Umbilical cord (tissue), 2 donors: ENCODE measurements around the gene KAT8. TPM values are rescaled to one million over a fixed set of nuclear protein-coding genes. Genes with fewer than 3 reads are reported as not detected.
A peak's percentile ranks its signal among the peaks of the same experiment; 100 is the strongest.
"Not testable (repeated sequence)": the region's sequence is repeated elsewhere in the genome, so short reads cannot be mapped to it uniquely, and the experiment has no call there.

Source experiments
- DNase-seq: peaks from one replicate; pipeline ENCODE4 v3.0.0-alpha.2; 2015; ENCODE audit warnings: low spot score
- total RNA-seq: library from RNA; depleted of rRNA; stranded (reverse); fragments of >200 nt; gene quantifications from one replicate; pipeline ENCODE4 v1.2.3, GENCODE V29; 2014; ENCODE audit warnings: low replicate concordance; ENCODE audit not compliant: insufficient read depth

KAT8 gene
- total RNA-seq, 1 donor from 2014 or later, result 32.5 TPM

DNA sequence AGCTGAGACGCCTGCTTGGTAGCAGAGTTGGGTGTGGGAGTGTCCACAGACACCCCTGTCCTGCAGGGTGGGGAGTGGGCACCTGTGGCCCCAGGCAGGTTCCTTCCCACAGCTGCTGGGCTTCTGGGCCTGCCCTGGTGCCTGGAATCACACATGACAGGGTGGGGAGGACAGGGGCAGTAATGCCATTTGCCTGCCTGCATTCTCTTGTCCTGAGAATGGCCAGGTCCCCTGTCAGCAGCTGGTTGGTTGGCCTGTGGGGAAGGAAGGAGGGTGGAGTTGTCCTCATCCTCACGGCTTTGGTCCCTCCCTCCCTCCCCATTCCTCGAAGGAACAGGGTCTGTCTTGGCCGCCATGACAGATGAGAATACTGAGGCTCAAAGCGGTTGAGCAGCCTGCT lies 33.9 kb upstream of the KAT8 start:
- no peak for DNase-seq

GRCh38 chr16:31083981-31084380 lies 33.5 kb upstream of the KAT8 start:
- no peak for DNase-seq

DNA sequence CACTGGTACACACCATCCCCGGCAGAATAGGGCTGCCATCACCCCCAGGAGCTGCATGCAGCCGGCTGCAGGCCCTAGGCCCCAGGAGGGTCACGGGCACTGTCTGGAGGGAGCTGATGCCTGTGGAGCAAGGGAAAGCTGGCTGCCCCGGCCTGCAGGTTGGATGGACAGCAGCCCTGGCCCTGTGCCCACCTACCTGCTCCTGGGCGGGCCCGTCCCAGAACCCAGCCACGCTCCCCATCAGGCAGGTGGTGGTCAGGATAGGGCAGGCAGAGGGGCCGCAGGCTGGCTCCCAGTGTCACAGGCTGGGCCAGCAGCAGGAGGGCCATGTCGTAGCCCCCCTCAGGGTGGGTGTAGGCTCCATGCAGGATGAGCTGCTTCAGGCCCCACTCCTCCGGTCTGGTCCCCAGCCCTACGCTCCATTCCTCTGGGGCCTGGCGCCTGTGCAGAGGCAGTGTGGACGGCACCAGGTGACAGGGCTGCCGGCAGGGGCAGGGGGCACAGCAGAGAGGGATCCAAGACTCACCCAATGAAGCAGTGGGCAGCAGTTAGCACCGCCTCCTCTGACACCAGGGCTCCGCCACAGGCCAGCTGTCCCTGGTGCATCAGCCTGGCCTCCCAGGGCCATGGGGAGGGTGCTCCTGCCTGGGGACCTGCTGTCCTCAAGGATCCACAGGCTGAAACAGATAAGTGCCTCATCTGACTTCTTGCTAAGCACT lies 32.7 kb upstream of the KAT8 start:
- DNase-seq, result no peak

DNA sequence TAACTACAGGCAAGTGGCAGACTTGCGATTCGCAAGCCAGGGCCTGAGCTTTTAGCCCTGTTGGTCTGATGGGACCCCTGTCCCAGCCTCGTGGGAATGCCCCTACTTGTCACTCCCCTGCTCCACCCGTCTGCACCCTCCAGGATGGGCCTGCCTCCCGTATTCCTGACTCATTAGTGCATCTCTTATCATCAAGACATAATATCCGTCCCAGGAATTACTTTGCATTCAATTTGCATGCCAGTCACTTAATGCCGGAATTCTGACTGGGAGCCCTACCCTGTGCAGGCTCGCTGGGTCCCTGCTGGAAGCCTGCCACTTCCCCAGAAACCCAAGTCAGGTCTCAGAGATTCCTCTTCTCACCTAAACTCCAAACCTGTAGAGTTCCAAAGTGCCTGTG lies 32.1 kb upstream of the KAT8 start:
- no peak for DNase-seq

- no peak for DNase-seq
These were observed 31.4 kb upstream of the KAT8 start for GRCh38 chr16:31085873-31086628.

GRCh38 chr16:31086629-31086906 lies 30.9 kb upstream of the KAT8 start:
- no peak for DNase-seq

DNA sequence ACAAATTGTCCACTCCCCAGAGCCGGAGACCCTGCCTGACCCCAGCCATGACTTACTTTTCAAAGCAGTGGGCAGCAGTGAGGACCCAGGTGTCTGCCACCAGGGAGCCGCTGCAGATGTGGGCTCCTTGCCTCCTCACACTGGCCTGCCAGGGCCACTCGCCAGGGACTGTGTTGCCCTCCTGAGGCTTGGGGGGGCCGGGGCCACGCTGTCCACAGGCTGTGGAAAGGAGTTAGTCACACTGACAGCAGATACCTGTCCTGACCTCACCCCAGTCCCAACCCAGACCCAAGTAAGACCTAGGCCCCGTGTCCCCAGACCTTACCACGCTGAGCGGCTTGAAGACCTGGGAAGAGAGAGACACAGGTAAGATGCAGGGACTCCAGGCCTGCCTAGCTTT lies 30.0 kb upstream of the KAT8 start:
- no peak for DNase-seq

DNA sequence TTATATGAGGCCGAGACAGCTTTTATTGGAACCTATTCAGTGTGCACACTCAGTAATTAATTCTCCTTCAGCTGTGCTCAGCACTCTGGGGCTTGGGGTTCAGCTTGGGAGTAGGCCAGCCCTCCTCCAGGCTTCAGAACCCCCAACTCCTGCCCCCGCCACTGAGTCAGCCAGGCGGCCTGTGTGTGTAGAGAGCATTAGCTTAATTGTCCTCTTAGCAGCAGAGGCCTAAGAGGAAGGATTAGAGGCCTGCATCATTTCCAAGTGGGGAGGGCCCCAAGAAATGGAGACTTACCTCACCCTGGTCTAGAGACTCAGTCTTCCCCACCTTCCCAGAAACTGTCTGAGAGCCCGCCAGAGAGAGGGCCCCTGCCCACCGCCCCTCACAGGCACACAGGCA lies 29.5 kb upstream of the KAT8 start:
- DNase-seq, result no peak

- DNase-seq, result no peak
These were observed 28.8 kb upstream of the KAT8 start, which contains the start of gene PRSS53 for GRCh38 chr16:31088459-31089183. Gene PRSS53, minus strand, starts transcription at chr16:31088943. Its CDS starts 134 bp downstream, at chr16:31088809.

- no peak for DNase-seq
These were observed 28.3 kb upstream of the KAT8 start for GRCh38 chr16:31089199-31089598.

- no peak for DNase-seq
These were observed 26.9 kb upstream of the KAT8 start for GRCh38 chr16:31090540-31090939.

GRCh38 chr16:31092330-31092729 lies 25.1 kb upstream of the KAT8 start:
- no peak for DNase-seq

DNA sequence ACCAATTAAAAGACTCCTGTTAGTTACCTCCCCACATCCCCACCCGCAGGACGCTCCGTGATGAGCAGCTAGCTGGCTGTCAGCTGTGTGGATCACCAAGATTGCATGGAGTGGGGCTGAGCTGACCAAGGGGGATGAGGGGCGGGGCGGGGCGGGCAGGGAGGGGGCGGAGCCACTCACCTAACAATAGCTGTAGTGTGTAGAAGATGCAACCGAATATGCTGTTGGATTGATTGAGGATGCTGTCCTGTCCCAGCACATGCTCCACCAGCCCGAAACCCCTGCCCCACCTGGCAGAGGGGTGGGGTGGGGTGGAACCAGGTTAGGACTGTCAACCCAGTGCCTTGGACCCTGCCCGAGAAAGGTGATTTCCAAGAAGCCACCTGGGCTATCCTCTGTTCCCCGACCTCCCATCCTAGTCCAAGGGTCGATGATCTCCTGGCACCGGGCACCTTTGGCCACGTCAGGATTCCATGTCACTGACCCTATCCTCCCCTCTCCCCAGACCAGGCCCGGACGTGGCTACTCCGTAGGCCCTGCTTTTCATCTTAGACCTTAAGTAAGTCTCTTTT lies 24.2 kb upstream of the KAT8 start:
- DNase-seq, result no peak

DNA sequence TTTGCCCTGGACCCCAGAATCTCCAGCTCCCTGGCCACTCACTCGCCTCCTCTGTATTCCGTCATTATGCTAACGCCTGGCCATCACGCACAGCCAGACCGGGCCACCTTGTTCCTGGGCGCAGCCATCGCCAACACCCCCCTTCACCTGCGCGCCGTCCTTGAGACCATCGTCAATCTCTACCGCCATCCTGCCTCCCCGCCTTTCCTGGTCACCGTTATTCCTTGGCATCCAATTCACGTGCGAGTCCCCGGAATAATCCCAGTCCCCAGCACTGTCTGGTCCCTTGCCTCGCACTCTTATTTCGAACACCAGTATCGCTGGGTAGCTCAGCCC lies 23.4 kb upstream of the KAT8 start:
- no peak for DNase-seq

GRCh38 chr16:31094424-31095120 lies 22.9 kb upstream of the KAT8 start, which contains the start of gene VKORC1:
Gene VKORC1, minus strand, starts transcription at chr16:31094797. Its CDS starts 68 bp downstream, at chr16:31094729.
- DNase-seq, result peak; percentile 94

GRCh38 chr16:31099860-31100638 lies 17.4 kb upstream of the KAT8 start:
- no peak for DNase-seq

GRCh38 chr16:31100876-31101641 lies 16.4 kb upstream of the KAT8 start:
- not testable (repeated sequence) for DNase-seq

GRCh38 chr16:31105677-31106213 lies 11.7 kb upstream of the KAT8 start:
- peak; percentile 70 for DNase-seq

GRCh38 chr16:31106509-31107464 lies 10.7 kb upstream of the KAT8 start:
- DNase-seq, result no peak
